Measurements from ENCODE around the gene NMB. TPM values are rescaled to one million over a fixed set of nuclear protein-coding genes. Genes with fewer than 3 reads are reported as not detected.

Gene NMB
- total and polyA plus RNA-seq, 10 donors, result 1.0 to 5.5 (median 2.5) TPM

Other genes with a start within 250 kb of the NMB start
- gene ZSCAN2, start 57.2 kb downstream of the NMB start, total RNA-seq, result 10 to 100 TPM in 4 of 7 donors, 1 to 10 TPM in 3; 8.1 to 15.1 (median 10.7) TPM
- gene ZSCAN2, start 57.2 kb downstream of the NMB start, polyA plus RNA-seq, result 1 to 10 TPM; 4.6 to 6.4 (median 5.6) TPM
- 10 to 100 TPM; 23.1 to 31.6 (median 29.3) TPM for gene WDR73, start 3.9 kb downstream of the NMB start, total RNA-seq
- gene WDR73, start 3.9 kb downstream of the NMB start, polyA plus RNA-seq, result 10 to 100 TPM; 12.7 to 20.2 (median 18.4) TPM
- gene SEC11A, start 57.9 kb upstream of the NMB start, total RNA-seq, result 100 to 1,000 TPM in 3 of 7 donors, 10 to 100 TPM in 4; 89.8 to 139 (median 96.9) TPM
- 100 to 1,000 TPM in 2 of 3 donors, 10 to 100 TPM in 1; 86.5 to 114 (median 101) TPM for gene SEC11A, start 57.9 kb upstream of the NMB start, polyA plus RNA-seq
- gene ZNF592, start 90.4 kb upstream of the NMB start, total RNA-seq, result 10 to 100 TPM; 29.4 to 36.2 (median 33.6) TPM
- 10 to 100 TPM in 1 of 3 donors, 1 to 10 TPM in 2; 5.2 to 10.9 (median 5.3) TPM for gene ZNF592, start 90.4 kb upstream of the NMB start, polyA plus RNA-seq
- gene ALPK3, start 159.2 kb upstream of the NMB start, total RNA-seq, result 1 to 10 TPM in 1 of 7 donors, under 1 TPM in 6; 0.69 to 1.1 (median 0.77) TPM
- under 1 TPM; 0.13 to 0.29 (median 0.14) TPM for gene ALPK3, start 159.2 kb upstream of the NMB start, polyA plus RNA-seq
- gene SLC28A1, start 226.5 kb upstream of the NMB start, total RNA-seq, result under 1 TPM in 1 of 7 donors, not detected in 6; 0.16 TPM
- under 1 TPM in 2 of 3 donors, not detected in 1; 0.10 to 0.29 TPM for gene SLC28A1, start 226.5 kb upstream of the NMB start, polyA plus RNA-seq

Measured in spleen (tissue), 10 donors.